ENCODE measurements around the gene FAM131B.
"Not testable (repeated sequence)": the region's sequence is repeated elsewhere in the genome, so short reads cannot be mapped to it uniquely, and the experiment has no call there.

The FAM131B gene

DNA sequence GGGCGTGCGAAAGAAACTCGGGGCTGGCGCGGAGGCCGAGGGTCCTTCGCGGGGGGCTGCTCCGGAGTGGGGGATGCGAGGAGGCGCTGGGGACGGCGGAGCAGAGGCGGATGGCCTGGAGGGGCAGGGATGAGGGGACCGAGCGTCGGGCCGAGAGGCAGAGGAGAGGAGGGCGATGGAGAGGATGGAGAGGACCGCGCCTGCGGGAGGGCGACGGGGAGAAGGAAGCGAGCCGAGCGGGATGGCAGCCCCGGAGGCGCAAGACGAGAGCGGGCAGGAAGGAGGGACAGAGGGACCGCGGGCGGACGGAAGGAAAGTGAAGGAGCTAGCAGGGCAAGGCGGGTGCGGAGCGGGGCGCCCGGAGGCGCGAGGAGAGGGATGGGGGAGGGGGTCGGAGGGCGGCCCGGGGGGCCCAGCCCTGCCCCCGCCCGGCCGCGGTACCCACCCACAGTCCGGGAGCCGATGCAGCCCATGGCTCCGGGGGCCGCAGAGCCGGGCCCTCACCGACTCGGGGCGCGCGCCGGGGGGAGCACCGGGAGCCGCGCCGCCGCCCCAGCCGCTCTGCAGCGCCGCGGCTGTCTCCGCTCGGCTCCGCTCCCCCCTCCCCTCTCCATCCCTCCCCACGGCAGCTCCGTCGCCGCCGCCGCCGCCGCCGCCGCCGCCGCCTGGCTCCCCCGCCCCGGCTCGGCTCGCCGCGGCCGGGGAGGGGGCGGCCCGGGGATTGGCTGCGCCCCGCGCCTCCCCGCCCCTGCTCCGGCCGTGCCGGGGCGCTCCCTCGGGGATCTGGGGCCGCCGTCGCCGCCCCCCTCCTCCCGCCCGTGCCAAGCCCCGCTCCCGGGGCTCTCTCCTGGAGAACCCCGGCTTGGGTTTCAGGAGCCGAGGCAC is at the start of gene FAM131B:
FAM131B (minus strand) TSS at position 583 of the 885 bp plus-strand sequence; CDS start at position 473, 110 bp downstream.
- peak within 1 kb of the TSS; percentile 70 for H3K4me3 ChIP-seq (ENCODE audit: low read depth, low read length)

DNA sequence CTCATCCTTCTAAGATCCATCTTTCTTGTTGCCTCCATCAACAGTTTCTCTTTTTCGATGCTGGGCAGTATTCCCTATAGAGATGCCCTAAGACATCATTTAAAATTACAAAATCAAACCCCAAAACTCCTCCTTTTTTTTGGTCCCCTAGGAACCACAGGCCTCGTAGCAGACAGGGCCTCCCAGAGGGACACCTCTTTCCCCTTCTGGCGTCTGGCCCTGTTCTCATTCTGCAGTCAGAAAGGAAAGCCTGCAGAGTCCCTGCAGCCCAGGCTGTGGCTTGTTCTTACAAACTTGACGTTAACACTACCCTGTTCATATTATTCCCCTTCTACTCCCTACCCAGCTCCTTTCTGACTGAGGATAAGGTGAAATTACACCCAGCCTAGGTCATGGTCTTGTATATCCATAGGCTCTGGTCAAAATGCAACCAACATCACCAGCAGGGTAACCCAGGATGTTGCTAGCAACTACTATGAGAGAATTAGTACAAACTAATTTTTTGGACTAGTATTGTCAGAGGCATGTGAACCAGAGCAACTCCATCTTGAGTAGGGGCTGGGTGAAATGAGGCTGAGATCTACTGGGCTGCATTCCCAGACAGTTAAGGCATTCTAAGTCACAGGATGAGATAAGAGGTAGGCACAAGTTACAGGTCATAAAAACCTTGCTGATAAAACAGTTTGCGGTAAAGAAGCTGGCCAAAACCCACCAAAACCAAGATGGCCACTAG is 49.6 kb upstream of the FAM131B start:
- H3K4me3 ChIP-seq (ENCODE audit: low read depth, low read length): no peak overlapping the region

DNA sequence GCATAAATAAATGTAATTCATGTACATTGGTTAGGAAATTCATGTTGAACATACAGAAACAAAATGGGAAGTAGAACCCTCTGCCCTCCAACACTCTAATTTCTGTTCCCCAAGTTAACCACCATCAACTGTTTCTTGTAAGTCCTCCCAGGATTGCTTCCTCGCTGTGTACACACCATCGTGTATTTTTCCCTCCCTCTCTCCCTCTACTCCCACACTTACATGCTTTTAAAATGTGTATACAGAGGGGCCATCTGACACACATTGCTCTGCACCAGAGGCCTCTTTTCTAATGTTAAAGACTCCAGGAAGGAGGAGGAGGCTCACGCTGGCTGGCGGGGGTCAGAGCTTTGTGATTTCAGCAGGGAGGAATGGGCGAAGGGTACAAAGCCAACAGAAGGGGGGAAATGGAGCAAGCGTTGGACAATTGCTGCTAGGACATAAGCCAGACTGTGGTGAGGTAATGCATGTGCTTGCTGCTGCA is 48.0 kb upstream of the FAM131B start:
- no peak overlapping the region for H3K4me3 ChIP-seq (ENCODE audit: low read depth, low read length)

DNA sequence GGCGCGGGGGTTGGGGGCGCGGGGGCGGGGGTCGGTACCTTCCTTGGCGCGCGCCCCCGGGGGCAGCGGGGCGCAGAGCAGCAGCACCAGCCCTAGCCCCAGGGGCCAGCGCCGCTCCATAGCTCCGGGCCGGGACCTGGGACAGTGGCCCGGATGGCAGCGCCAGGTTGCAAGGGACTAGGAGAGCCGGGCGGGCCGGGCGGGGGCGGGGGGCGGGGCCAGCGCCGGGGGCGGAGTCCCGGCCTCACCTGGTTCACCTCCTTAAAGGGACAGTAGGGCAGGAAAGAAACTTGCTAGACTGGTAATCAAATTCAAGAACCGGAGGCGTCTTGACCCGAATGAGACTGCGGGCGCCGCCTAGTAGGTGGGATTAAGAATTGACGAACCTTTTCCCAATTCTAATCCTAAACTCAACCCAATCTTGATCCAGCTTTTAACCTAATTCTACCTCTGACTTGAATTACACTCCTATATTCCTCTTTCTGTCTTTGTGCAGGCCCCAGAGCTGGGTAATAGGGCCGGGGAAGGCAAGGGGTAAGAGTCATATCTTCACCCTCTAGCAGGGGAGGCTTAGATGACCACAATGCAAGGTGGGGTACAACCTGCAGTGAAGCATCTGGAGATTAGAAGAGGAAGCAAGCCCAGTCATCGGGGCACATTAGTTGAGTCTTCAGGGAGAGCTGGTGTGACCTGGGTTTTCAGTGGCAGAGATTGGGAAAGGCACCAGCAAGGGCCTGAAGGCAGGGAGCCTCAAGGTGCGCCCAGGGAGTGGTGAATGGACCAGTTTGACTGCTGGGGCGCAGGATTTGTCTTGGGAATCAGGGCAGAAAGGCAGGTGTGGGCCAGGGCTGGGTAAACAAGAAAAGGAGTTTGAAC is 46.4 kb upstream of the FAM131B start, which contains the start of gene EPHA1:
EPHA1 (minus strand) TSS at position 171 of the 876 bp plus-strand sequence; CDS start at position 120, 51 bp downstream.
- H3K4me3 ChIP-seq (ENCODE audit: low read depth, low read length): peak within 1 kb of the TSS; percentile 83

DNA sequence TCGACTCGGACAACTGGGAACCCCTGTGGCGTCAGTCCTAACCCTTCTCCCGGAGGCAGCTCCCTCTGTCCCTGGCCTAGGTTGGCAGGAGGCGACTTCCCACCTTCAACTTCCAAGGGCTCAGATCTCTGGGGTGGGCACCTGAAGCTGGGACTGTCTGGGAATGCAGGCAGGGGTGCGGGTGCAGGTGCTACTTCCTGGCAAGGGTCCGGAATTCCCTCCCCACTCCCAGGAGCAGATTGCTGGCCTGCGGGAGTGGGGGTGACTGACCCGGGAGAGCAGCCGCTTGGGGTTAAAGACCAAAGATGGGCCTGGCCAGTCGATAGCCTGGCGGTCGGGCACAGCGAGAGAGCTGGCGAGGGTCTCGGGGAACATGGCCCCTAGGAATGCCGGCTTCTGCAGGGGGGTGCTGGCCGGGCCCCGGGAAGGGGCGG is 45.8 kb upstream of the FAM131B start:
- peak overlapping the region; percentile 83 for H3K4me3 ChIP-seq (ENCODE audit: low read depth, low read length)

DNA sequence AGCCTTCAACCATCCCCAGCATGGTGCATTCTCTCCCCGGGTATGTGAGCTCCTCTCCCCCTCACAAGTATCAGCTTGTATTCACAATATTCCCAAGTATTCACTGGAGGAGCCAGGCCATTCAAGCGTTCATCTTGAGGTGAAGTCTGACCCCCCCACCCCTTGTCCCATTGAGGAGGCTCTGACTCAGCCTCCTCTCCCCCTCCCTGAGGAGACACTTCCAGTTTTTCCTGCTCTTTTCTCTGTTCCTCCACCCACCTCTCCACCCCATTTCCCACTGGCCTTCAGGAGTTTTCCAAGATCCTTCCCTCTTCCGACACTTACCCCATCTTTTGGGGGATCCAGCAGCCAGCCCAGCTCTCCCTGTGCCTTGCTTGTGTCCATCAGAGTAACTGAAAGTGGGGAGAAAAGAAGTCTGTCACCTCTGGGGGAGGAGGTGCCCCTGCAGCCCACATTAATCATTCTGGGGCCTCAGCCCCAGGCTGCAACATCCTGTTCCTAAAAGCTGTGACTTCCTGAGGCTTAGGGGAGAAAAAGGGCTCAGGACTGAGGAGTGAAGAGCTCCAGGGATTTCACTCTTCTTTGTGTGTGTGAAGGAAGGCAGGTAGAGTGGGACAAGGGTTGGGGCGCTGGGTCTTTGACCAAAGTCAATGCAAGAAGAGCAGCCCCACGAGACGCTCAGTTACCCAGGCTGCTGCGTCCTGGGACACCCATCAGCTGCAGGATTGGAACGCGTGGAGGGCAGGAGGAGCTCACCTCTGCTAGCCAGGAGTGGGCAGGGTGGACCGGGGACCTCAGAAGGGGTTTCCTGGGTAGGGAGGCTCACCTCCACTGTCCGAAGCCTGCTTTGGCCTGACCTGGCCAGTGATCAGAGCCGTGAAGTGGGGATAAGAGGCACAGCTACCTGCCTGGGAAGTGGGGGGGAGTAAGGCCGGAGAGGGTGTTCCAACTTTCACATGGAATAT is 45.1 kb upstream of the FAM131B start:
- peak overlapping the region; percentile 83 for H3K4me3 ChIP-seq (ENCODE audit: low read depth, low read length)

- no peak overlapping the region for H3K4me3 ChIP-seq (ENCODE audit: low read depth, low read length)
Observed at GRCh38 chr7:143406002-143406357, 43.5 kb upstream of the FAM131B start.

DNA sequence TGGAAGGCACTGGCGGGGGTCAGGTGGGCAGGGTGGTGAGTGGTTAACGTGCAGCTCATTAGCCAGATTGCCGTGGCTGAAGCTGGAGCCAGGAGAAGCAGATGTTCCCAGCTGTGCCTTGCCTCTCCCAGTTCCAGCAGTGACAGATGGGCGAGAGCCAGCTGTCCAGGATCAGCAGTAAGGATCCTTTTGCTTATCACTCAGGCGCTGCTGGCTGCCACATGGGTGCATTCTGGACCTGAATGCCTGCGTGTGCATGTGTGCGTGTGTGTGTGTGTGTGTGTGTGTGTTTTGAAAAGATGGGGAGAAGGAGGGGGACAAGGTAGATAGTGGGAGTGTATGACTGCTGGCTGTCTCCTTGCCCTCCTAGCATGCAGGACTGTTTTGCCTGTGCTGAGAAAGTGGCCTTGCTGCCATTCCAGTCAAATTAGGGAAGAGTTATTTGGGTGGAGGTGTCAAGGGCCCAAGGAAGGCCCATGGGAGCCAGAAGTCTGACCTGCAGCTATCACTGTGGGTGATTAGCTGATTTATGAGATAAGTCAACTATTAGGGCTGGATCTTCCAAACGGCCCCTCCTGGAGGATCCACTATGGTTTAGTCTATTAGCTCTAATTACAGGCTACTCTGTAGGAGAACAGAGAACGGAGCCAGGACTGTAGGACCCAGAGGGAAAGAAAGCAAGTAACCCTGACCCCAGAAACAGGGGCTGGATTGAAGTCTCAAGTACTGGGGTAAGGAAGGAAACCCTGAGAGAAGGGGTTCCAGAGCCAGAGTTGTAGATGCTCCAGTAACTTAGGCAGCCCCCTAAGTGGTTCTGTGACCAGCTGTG is 42.9 kb upstream of the FAM131B start:
- no peak overlapping the region for H3K4me3 ChIP-seq (ENCODE audit: low read depth, low read length)

DNA sequence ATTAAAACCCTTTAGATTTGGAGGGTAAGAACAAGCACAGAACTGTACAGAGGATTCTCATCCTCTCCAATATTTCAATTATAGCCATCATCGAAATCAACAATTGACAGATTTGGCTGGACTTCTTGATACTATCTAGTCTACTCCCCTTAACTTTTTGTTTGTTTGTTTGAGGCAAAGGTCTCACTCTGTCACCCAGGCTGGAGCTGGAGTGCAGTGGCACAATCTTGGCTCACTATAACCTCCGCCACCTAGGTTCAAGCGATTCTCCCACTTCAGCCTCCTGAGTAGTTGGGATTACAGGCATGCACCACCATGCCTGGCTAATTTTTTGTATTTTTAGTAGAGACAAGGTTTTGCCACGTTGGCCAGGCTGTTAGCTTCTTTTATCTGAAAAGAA is 39.7 kb upstream of the FAM131B start:
- not testable (repeated sequence) for H3K4me3 ChIP-seq (ENCODE audit: low read depth, low read length)

- H3K4me3 ChIP-seq (ENCODE audit: low read depth, low read length): no peak overlapping the region
Observed at GRCh38 chr7:143401265-143401664, 38.8 kb upstream of the FAM131B start.

- H3K4me3 ChIP-seq (ENCODE audit: low read depth, low read length): no peak overlapping the region
Observed at GRCh38 chr7:143399642-143400041, 37.1 kb upstream of the FAM131B start.

DNA sequence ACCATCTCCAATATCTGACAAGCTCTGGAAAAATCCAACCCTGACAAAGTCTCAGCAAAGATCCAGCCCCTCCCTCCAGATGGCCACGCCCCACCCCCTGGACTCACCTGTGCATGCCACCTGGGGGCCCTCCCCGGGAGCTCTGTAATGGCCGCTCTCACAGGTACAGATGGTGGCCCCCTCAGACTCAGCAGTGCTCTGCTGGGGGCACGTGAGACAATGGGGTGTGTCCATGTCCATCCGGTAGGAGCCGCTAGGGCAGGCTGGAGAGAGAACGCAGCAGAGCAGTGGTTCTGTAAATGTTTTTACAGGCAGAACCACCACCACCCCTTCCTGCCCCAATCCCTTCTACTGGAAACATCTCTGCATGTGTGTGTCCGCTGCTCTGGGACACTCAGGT is 36.6 kb upstream of the FAM131B start:
- H3K4me3 ChIP-seq (ENCODE audit: low read depth, low read length): no peak overlapping the region

GRCh38 chr7:143398616-143399015 is 36.1 kb upstream of the FAM131B start:
- H3K4me3 ChIP-seq (ENCODE audit: low read depth, low read length): no peak overlapping the region

- no peak overlapping the region for H3K4me3 ChIP-seq (ENCODE audit: low read depth, low read length)
Observed at GRCh38 chr7:143397710-143398530, 35.4 kb upstream of the FAM131B start.

DNA sequence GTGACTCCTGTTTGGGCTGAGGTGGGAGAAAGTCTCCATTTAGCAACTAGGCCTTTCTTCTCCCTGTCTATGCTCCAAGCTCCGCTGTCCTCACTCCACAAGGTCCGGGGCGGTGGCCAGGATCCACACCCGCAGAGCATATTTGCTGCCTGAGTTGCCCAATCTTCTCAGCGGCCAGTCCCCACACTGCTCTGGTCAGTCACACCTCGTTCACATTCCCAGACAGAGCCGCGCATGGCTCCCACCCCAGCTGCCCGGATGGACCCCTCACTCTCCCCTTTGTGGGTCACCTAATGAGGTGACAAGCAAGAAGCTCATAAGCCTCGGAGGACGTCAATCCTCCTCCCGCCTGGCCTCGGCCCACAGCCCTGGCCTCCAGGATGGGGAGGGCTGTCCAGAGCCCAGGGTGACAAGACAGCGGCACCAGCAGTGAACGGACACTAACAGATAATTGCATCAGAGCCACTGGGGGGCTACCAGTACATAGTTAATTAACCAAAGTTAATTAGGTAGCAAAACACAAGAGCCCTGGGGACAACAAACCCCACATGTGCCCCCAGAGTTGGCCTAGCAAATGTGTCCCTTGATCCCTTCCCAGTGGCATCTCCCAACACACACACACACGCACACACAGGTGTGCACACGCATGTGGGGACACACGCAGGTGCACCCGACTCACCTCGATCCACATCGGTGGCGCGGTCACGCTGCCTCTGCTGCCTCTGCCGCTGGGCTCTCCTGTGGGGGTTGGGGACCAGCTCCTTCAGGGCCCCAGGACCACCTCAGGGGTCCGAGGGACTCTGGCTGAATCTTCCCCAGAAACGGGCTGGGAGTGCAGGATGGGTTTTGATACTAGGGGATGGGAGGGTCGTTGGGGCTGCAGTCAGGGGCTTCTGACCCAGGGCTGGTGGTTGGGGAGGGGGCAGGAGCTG is 34.4 kb upstream of the FAM131B start:
- H3K4me3 ChIP-seq (ENCODE audit: low read depth, low read length): no peak overlapping the region

DNA sequence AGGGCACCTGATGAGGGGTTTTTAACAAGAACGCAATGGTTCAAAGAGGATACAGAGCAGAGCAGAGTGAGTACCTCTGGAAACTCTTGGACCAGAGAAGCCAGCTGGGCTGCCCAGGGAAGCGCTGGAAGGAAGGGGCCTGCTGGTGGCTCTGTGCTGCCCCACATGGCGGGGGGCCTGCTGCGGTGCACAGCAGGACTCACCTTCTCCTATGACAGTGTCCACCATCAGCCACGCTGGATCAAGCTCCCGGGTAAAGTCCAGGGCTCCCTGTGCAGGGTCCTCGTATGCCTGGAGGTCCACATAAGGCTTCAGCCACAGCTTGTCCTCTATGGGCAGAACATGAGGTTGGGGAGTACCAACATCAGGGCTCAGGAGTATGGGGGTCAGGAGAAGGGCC is 33.7 kb upstream of the FAM131B start:
- H3K4me3 ChIP-seq (ENCODE audit: low read depth, low read length): no peak overlapping the region

Measured in iPS-11a (cell line).